Hepatocyte (in vitro differentiated cells): ENCODE measurements around the gene HTR3E.

Experiments
- EZH2 ChIP-seq: fragments of 200-600 bp; sonication (generic); IDR thresholded peaks from 2 replicates; pipeline ENCODE4 v1.6.1; 2016; ENCODE audit warnings: antibody characterized with exemption, mild to moderate bottlenecking, borderline replicate concordance
- EZH2phosphoT487 ChIP-seq: fragments of 200-600 bp; sonication (generic); IDR thresholded peaks from one replicate; pipeline ENCODE4 v1.6.1; 2018; ENCODE audit warnings: antibody characterized with exemption, mild to moderate bottlenecking, low read depth, moderate library complexity; ENCODE audit not compliant: unreplicated experiment, severe bottlenecking

GRCh38 chr3:184145751-184146270, 48.9 kb downstream of the HTR3E start:
- no peak for TF ChIP-seq EZH2phosphoT487
- TF ChIP-seq EZH2 = no peak
